Left ventricle myocardium inferior (tissue), 1 donor: ENCODE measurements around the gene CSF3. TPM values are rescaled to one million over a fixed set of nuclear protein-coding genes. Genes with fewer than 3 reads are reported as not detected.

Source experiments
- DNase-seq: peaks from one replicate; pipeline ENCODE4 v3.0.0-alpha.2; 2020
- H3K27ac ChIP-seq: fragments of 200-600 bp; replicated peaks from 2 replicates; pipeline ENCODE4 v1.8.0; 2021
- H3K27me3 ChIP-seq: fragments of 200-600 bp; 2 replicates; pipeline ENCODE4 v1.8.0; 2021; ENCODE audit warnings: low read depth
- H3K36me3 ChIP-seq: fragments of 200-600 bp; 2 replicates; pipeline ENCODE4 v1.8.0; 2021
- H3K4me1 ChIP-seq: fragments of 200-600 bp; 2 replicates; pipeline ENCODE4 v1.8.0; 2021
- H3K4me3 ChIP-seq: fragments of 200-600 bp; 2 replicates; pipeline ENCODE4 v1.8.0; 2021; ENCODE audit warnings: mild to moderate bottlenecking, moderate library complexity
- H3K9me3 ChIP-seq: fragments of 200-600 bp; replicated peaks from 2 replicates; pipeline ENCODE4 v1.8.0; 2021
- intact Hi-C: fragments of 100-400 bp; cut with micrococcal nuclease; formaldehyde crosslinking; loops from one replicate; pipeline ENCODE4 v1.11.0; 2022
- total RNA-seq: library from RNA; stranded (reverse); fragmentation: NEBNext Ultra II Directional; extraction: Animal tissue kit (Norgen Biotek cat#: 25700); gene quantifications from one replicate; pipeline ENCODE4 v1.2.1, GENCODE V29; 2021
- TF ChIP-seq, protein P1 (sequence below): fragments of 200-600 bp; IDR thresholded peaks from 2 replicates; pipeline ENCODE4 v1.8.0; 2021; ENCODE audit warnings: antibody characterized with exemption, mild to moderate bottlenecking, borderline replicate concordance
- donor health status: DM: no; HTN: yes; CAD: no; lungs with severe emphysema.

Gene CSF3
- total RNA-seq, 1 donor from 2014 or later = not detected

DNA sequence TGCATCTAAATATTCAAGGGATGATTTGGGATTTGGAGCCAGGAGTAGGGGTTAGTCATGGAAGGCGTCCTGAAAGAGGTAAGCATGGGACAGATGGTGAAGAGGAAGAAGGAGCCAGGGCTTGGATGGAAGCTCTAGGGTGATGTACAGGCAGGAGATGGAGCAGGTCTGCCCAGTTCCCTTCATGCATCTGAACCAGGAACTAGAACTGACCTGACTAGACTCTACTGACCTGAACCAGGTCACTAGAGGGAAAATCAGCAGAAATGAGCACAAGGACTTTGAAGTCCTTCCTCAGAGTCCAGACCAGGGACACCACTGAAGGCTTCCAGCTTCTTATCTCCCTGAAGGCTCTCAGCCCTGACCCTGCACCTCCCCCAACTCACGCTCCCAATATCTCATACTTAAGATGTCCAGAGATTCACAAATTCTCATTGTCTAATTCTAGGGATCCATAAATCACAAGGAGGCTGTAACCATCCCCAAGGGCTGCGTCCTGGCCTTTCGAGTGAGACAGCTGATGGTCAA is 44.1 kb upstream of the CSF3 start:
- TF ChIP-seq, protein P1, sequence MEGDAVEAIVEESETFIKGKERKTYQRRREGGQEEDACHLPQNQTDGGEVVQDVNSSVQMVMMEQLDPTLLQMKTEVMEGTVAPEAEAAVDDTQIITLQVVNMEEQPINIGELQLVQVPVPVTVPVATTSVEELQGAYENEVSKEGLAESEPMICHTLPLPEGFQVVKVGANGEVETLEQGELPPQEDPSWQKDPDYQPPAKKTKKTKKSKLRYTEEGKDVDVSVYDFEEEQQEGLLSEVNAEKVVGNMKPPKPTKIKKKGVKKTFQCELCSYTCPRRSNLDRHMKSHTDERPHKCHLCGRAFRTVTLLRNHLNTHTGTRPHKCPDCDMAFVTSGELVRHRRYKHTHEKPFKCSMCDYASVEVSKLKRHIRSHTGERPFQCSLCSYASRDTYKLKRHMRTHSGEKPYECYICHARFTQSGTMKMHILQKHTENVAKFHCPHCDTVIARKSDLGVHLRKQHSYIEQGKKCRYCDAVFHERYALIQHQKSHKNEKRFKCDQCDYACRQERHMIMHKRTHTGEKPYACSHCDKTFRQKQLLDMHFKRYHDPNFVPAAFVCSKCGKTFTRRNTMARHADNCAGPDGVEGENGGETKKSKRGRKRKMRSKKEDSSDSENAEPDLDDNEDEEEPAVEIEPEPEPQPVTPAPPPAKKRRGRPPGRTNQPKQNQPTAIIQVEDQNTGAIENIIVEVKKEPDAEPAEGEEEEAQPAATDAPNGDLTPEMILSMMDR = no peak
- Histone ChIP-seq H3K36me3 (no peaks in the 10 kb centered on the region), H3K27ac (no peak overlapping the region), H3K27me3 (peaks cover 71% of the 10 kb centered on the region), H3K9me3 (no peaks in the 10 kb centered on the region), H3K4me3 (no peak overlapping the region), H3K4me1 (no peaks in the 10 kb centered on the region)
- no peak for DNase-seq
- intact Hi-C loops = no loop called here

DNA sequence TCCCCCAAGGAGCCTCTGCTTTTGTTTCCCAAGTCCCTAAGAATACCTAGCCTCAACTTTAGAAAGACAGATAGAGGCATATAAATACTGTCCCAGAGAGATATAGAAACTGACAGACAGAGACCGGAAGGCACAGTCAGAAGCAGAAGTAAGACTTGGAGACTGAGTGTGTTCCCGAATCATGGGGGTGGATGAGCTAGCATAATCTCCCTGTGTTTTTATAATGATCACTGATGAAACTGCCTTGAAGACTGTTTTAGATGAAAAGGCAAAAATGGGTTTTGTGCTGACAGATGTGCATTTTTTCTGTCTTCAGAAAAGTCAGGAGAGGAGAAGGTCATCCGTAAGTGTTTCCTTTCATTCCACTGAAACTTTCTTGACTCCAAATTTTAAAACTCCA is 43.0 kb upstream of the CSF3 start:
- H3K4me3 ChIP-seq = no peak overlapping the region
- H3K36me3 ChIP-seq = no peaks in the 10 kb centered on the region
- no peaks in the 10 kb centered on the region for H3K9me3 ChIP-seq
- DNase-seq = no peak
- no peaks in the 10 kb centered on the region for H3K4me1 ChIP-seq
- H3K27me3 ChIP-seq = peaks cover 81% of the 10 kb centered on the region
- H3K27ac ChIP-seq = no peak overlapping the region
- intact Hi-C loops = no loop called here
- TF ChIP-seq, protein P1 = no peak

DNA sequence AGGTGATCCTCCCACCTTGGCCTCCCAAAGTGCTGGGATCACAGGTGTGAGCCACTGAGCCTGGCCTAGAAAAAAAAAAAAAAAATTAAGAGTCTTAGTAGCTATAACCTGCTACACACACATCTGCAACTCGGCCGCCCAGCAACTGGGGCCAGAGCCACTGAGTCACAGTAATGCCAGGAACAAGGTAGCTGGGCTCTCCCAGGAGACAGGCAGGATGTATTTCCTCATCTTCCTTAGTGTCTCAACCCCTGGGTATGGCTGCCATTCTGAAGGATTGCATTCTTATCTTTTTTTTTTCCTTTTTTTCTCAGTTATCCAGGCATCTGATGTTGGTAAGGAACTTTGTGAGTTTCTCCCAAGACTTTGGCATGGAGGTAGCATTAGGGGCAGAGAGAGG is 41.7 kb upstream of the CSF3 start:
- no peaks in the 10 kb centered on the region for H3K9me3 ChIP-seq
- no peak for DNase-seq
- no peak overlapping the region for H3K4me3 ChIP-seq
- no peaks in the 10 kb centered on the region for H3K36me3 ChIP-seq
- H3K4me1 ChIP-seq = no peaks in the 10 kb centered on the region
- H3K27ac ChIP-seq = no peak overlapping the region
- TF ChIP-seq, protein P1 = no peak
- H3K27me3 ChIP-seq = peaks cover 89% of the 10 kb centered on the region
- intact Hi-C loops = no loop called here

- intact Hi-C loops = no loop called here
Observed at GRCh38 chr17:39974433-39974832, 40.8 kb upstream of the CSF3 start.

DNA sequence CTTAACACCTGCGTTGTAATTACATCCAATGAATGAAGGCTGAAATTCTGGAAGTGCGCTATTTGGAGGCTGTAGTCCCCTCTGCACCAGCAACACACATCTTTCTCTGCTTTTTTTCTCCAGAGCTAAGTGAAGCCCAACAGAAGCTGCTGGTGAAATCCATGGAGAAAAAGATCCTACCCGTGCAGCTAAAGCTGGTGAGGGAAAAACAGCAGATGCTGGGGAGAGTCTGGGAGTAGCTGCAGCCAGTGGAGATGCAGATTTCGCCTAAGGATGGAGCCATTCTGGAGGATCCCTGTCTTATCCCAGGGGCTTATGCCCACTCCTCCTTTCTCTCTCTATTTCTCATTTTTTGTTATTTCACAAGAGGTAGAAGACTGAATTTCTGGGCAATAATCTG is 39.4 kb upstream of the CSF3 start:
- TF ChIP-seq, protein P1 = no peak
- intact Hi-C loops = no loop called here
- Histone ChIP-seq H3K36me3 (no peaks in the 10 kb centered on the region), H3K27me3 (peaks cover 74% of the 10 kb centered on the region), H3K9me3 (no peaks in the 10 kb centered on the region), H3K4me1 (peaks cover 8% of the 10 kb centered on the region), H3K27ac (no peak overlapping the region), H3K4me3 (no peak overlapping the region)
- no peak for DNase-seq

More at GRCh38 chr17:39974433-39974832, 40.8 kb upstream of the CSF3 start:
- TF ChIP-seq, protein P1 = no peak
- H3K27ac ChIP-seq = no peak overlapping the region
- H3K36me3 ChIP-seq = no peaks in the 10 kb centered on the region
- H3K4me3 ChIP-seq = no peak overlapping the region
- H3K4me1 ChIP-seq = no peaks in the 10 kb centered on the region
- DNase-seq = no peak
- no peaks in the 10 kb centered on the region for H3K9me3 ChIP-seq
- peaks cover 85% of the 10 kb centered on the region for H3K27me3 ChIP-seq
